ENCODE measurements around the gene PRR7.

PRR7 gene

DNA sequence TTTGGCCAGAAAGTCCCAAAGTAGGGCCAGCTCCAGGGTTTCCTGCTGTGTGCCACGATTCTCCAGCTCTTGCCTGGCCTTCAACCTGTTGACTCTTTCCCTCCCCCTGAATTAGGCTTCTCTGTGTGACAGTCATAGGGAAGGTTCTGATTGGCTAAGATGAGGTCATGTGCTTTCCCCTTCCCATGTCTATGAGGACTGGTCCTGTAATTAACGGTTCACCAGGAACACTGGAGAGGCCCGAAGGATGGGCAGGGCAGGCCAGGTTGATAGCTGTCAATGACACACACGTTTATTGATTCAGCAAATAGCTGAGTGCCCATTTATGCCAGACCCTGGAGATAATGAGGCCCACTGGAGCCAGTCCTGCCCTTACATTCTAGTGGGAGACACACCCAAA lies 9.0 kb upstream of the PRR7 start:
- DNase-seq (ENCODE audit: low read depth): no peak
- TF ChIP-seq, protein P1, sequence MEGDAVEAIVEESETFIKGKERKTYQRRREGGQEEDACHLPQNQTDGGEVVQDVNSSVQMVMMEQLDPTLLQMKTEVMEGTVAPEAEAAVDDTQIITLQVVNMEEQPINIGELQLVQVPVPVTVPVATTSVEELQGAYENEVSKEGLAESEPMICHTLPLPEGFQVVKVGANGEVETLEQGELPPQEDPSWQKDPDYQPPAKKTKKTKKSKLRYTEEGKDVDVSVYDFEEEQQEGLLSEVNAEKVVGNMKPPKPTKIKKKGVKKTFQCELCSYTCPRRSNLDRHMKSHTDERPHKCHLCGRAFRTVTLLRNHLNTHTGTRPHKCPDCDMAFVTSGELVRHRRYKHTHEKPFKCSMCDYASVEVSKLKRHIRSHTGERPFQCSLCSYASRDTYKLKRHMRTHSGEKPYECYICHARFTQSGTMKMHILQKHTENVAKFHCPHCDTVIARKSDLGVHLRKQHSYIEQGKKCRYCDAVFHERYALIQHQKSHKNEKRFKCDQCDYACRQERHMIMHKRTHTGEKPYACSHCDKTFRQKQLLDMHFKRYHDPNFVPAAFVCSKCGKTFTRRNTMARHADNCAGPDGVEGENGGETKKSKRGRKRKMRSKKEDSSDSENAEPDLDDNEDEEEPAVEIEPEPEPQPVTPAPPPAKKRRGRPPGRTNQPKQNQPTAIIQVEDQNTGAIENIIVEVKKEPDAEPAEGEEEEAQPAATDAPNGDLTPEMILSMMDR (IDR thresholded peaks at IDR 0.05; ENCODE audit: control insufficient read depth, insufficient read depth, low read depth, low read length, missing control alignments): no peak
- no peak overlapping the region for H3K4me3 ChIP-seq (ENCODE audit: control insufficient read depth, low read depth, low read length)

DNA sequence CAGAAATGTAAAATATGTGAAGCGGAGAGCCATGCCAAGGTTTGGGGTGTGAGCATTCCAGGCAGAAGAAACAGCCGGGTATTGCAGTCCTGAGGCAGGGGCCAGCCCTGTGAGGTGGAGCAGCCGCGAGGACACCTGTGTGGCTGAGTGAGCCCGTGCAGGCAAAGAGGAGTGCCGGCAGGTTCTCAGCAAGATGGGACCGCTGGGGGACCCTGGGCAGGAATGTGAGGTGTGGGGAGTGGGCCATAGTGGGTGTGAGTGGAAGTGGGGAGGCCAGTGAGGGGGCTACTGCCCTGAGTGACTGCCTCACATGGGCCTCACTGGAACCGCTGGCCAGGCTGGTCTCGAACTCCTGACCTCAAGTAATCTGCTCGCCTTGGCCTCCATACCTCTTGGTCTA lies 8.1 kb upstream of the PRR7 start:
- TF ChIP-seq, protein P1 (IDR thresholded peaks at IDR 0.05; ENCODE audit: control insufficient read depth, insufficient read depth, low read depth, low read length, missing control alignments): no peak
- DNase-seq (ENCODE audit: low read depth): no peak
- H3K4me3 ChIP-seq (ENCODE audit: control insufficient read depth, low read depth, low read length): no peak overlapping the region

DNA sequence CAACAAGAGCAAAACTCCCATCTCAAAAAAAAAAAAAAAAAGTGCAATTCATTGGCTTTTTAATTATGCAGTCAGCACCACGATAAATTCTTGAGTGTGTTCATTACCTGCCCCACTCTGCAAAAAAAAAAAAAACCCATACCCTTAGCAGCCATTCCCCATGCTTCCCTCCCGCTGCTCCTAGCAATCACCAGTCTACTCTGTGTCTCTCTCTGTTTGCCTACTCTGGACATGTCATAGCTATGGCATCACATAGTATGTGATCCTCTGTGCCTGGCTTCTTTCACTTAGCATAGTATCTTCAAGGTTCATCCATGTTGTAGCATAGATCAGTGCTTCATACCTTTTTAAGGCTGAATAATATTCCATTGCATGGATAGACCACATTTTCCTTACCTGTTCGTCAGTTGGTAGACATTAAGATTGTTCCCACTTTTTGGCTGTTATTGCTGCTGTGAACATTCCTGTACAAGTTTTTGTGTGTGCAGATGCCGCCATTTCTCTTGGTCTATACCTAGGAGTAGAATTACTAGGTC lies 7.0 kb upstream of the PRR7 start:
- H3K4me3 ChIP-seq (ENCODE audit: control insufficient read depth, low read depth, low read length): no peak overlapping the region
- DNase-seq (ENCODE audit: low read depth): no peak
- TF ChIP-seq, protein P1 (IDR thresholded peaks at IDR 0.05; ENCODE audit: control insufficient read depth, insufficient read depth, low read depth, low read length, missing control alignments): no peak

DNA sequence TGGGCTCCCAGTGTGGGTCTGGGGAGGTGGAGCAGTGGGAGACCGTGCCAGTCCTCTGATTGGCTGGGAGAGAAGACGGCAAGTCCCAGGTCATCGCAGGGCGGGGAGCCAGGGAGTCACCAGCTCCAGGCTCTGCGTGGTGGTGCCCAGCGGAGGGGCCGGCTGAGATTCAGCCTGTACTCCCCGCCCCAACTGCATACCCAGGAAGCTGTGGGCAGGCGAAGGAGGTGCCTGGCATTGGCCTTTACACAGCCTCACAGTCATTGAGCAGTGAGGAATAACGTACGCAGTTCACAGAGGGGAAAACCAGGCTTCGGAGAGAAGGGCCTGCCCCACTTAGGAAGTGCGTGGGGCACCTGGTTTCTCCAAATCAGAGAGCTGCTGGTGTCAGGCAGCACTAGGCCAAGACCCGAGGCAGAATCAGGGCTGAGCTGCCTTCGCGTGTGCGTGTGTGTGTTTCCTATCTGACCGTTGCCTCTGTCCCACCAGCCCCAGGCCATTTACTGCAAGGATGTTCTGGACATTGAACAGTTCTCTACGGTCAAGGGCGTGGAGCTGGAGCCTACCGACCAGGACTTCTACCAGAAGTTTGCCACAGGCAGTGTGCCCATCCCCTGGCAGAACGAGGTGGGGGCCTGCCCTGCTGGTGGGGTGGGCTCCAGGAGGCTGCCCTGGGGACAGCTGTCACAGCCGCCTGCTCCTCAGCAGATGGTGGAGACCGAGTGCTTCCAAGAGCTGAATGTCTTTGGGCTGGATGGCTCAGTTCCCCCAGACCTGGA lies 6.2 kb upstream of the PRR7 start:
- TF ChIP-seq, protein P1 (IDR thresholded peaks at IDR 0.05; ENCODE audit: control insufficient read depth, insufficient read depth, low read depth, low read length, missing control alignments): no peak
- DNase-seq (ENCODE audit: low read depth): no peak

DNA sequence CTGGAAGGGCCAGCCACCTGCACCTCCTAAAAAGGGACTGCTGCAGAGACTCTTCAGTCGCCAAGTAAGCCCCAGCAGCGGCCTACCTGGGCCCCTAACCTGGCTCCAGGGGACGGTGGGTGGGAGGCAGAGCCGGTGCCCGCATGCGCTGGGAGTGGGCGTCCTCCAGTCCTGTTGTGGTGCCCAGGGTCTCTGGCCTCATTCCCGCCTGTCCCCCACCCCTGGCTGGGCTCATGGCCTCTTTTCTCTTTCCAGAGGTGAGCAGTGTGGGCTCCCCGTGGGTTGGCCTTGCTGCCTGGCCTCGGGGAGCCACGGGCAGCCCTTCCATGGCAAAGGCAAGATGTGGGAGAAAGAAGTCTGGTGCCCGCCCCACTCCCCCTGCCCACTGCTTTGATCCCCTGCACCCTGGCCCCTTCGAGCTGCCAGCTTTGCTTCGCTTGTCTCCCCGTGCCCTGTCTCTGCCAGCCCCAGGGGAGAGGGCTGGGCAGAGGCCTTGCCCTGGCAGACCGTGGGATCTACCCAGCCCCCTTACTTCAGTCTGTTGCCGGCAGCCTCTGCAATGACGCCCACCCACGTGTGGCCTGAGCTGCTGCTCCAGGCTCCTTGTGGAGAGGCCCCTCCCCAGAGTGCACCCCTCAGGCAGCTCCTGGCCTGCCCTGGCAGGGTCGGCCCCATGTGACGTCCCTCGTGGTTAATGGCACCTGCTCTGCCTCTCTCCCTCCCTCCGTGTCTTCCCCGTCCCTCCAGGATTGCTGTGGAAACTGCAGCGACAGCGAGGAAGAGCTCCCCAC lies 5.4 kb upstream of the PRR7 start:
- DNase-seq (ENCODE audit: low read depth): no peak
- TF ChIP-seq, protein P1 (IDR thresholded peaks at IDR 0.05; ENCODE audit: control insufficient read depth, insufficient read depth, low read depth, low read length, missing control alignments): no peak
- H3K4me3 ChIP-seq (ENCODE audit: control insufficient read depth, low read depth, low read length): no peak overlapping the region

More for the DNA sequence above, 6.2 kb upstream of the PRR7 start:
- no peak overlapping the region for H3K4me3 ChIP-seq (ENCODE audit: control insufficient read depth, low read depth, low read length)

DNA sequence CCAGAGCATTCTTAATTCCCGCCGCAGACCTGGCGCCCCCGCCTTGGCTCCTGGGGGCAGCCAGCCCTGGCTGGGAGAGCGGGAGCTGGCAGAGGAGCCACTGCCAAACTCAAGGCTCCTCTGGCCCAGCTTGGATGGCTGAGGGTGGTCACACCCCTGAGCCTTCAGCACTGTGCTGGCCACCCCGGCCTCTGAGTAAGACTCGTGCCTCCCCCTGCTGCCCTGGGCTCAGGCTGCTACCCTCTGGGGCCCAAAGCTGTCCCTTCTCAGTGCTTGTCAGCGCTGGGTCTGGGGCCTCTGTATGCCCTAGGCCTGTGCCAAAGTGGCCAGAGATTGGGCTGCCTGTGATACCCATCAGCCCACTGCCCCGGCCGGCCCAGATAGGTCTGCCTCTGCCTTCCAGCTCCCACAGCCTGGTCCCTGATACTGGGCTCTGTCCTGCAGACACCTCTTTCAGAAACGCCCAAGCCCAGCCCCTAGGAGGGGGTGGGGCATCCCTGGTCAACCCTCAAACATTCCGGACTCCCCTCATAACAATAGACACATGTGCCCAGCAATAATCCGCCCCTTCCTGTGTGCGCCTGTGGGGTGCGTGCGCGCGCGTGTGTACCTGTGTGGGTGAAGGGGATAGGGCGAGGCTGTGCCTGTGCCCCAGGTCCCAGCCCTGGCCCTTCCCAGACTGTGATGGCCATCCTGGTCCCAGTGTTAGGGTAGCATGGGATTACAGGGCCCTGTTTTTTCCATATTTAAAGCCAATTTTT lies 4.4 kb upstream of the PRR7 start:
- DNase-seq (ENCODE audit: low read depth): no peak
- TF ChIP-seq, protein P1 (IDR thresholded peaks at IDR 0.05; ENCODE audit: control insufficient read depth, insufficient read depth, low read depth, low read length, missing control alignments): no peak
- H3K4me3 ChIP-seq (ENCODE audit: control insufficient read depth, low read depth, low read length): no peak overlapping the region
